SK-N-SH treated with all-trans-retinoic acid at 6 μM for 48 hours (cell line): ENCODE measurements around the gene SLC6A6.

ENCODE experiments used
- ARNTL ChIP-seq: fragments of 450-650 bp; formaldehyde crosslinking; IDR thresholded peaks from 2 replicates; pipeline ENCODE4 v1.5.0; 2020; ENCODE audit warnings: low read depth, mild to moderate bottlenecking, moderate library complexity, borderline replicate concordance
- ESRRG ChIP-seq: fragments of 250-450 bp; sonication (Bioruptor Pico); IDR thresholded peaks from 2 replicates; pipeline ENCODE4 v1.6.1; 2021; ENCODE audit warnings: mild to moderate bottlenecking
- GLIS3 ChIP-seq: fragments of 250-450 bp; sonication (Bioruptor Pico); IDR thresholded peaks from 2 replicates; pipeline ENCODE4 v1.5.0; 2020; ENCODE audit warnings: mild to moderate bottlenecking, moderate library complexity
- PPARA ChIP-seq: fragments of 250-450 bp; sonication (Bioruptor Pico); IDR thresholded peaks from 2 replicates; pipeline ENCODE4 v1.5.0; 2020; ENCODE audit warnings: mild to moderate bottlenecking, borderline replicate concordance
- RARB ChIP-seq: fragments of 250-450 bp; sonication (Bioruptor Pico); IDR thresholded peaks from 2 replicates; pipeline ENCODE4 v1.8.0; 2021; ENCODE audit warnings: mild to moderate bottlenecking, moderate library complexity
- TCF4 ChIP-seq: fragments of 250-450 bp; sonication (Bioruptor Pico); IDR thresholded peaks from 2 replicates; pipeline ENCODE4 v1.8.0; 2021; ENCODE audit warnings: mild to moderate bottlenecking, moderate library complexity, borderline replicate concordance
- ZFP3 ChIP-seq: fragments of 250-450 bp; sonication (Bioruptor Pico); IDR thresholded peaks from 2 replicates; pipeline ENCODE4 v1.5.0; 2020; ENCODE audit warnings: mild to moderate bottlenecking, moderate library complexity
- ZNF8 ChIP-seq: fragments of 450-650 bp; formaldehyde crosslinking; IDR thresholded peaks from 2 replicates; pipeline ENCODE4 v1.5.0; 2020; ENCODE audit warnings: mild to moderate bottlenecking, moderate library complexity
- TF ChIP-seq, protein P1 (sequence below): fragments of 250-450 bp; sonication (Bioruptor Pico); IDR thresholded peaks from 2 replicates; pipeline ENCODE4 v1.5.0; 2020; ENCODE audit warnings: mild to moderate bottlenecking, moderate library complexity

DNA sequence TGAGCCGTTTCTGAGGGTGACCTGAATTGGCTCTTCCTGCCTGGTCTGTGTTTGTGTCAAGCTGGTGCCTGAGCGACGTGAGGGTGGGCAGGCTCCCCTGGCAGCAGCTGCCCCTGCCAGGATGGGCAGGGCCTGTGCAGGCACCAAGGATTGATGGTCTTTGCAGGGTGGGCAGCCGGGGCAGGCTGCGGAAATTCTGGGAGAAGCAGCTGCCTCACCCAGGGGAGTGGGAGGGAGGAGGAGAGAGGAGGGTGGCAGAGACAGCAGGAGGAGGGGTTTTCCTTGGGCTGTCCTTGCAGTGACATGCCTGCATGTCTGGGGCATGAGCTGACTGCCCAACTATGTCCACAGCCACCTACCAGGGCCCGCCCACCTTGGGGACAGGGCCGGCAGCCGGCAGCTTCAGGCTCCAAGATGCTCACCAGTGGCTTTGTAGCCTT, 27.9 kb upstream of the SLC6A6 start:
- TF ChIP-seq, protein P1, sequence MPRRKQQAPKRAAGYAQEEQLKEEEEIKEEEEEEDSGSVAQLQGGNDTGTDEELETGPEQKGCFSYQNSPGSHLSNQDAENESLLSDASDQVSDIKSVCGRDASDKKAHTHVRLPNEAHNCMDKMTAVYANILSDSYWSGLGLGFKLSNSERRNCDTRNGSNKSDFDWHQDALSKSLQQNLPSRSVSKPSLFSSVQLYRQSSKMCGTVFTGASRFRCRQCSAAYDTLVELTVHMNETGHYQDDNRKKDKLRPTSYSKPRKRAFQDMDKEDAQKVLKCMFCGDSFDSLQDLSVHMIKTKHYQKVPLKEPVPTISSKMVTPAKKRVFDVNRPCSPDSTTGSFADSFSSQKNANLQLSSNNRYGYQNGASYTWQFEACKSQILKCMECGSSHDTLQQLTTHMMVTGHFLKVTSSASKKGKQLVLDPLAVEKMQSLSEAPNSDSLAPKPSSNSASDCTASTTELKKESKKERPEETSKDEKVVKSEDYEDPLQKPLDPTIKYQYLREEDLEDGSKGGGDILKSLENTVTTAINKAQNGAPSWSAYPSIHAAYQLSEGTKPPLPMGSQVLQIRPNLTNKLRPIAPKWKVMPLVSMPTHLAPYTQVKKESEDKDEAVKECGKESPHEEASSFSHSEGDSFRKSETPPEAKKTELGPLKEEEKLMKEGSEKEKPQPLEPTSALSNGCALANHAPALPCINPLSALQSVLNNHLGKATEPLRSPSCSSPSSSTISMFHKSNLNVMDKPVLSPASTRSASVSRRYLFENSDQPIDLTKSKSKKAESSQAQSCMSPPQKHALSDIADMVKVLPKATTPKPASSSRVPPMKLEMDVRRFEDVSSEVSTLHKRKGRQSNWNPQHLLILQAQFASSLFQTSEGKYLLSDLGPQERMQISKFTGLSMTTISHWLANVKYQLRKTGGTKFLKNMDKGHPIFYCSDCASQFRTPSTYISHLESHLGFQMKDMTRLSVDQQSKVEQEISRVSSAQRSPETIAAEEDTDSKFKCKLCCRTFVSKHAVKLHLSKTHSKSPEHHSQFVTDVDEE (CRISPR knock-in tag), result no peak
- no peak for TF ChIP-seq RARB (CRISPR knock-in tag)
- no peak for TF ChIP-seq PPARA (CRISPR knock-in tag)
- no peak for TF ChIP-seq ZFP3 (CRISPR knock-in tag)
- no peak for TF ChIP-seq ARNTL (CRISPR knock-in tag)
- no peak for TF ChIP-seq GLIS3
- TF ChIP-seq TCF4 (CRISPR knock-in tag), result no peak
- no peak for TF ChIP-seq ESRRG (CRISPR knock-in tag)
- TF ChIP-seq ZNF8 (CRISPR knock-in tag), result no peak
